Cardiac septum (tissue), 1 donor: Measurements from ENCODE around the gene E4F1. TPM values are rescaled to one million over a fixed set of nuclear protein-coding genes. Genes with fewer than 3 reads are reported as not detected.

Source experiments
- DNase-seq: peaks from one replicate; pipeline ENCODE4 v3.0.0-alpha.2; 2020; ENCODE audit warnings: low spot score
- intact Hi-C: fragments of 100-400 bp; cut with DNase I; formaldehyde crosslinking; loops from one replicate; pipeline ENCODE4 v1.14.0; 2022
- long read RNA-seq: library from polyadenylated mRNA; unstranded; transcript quantifications from one replicate; pipeline ENCODE4 v2.0.0, GENCODE V29; 2021
- total RNA-seq: library from RNA; stranded (reverse); fragmentation: NEBNext Ultra II Directional; extraction: Animal tissue kit (Norgen Biotek cat#: 25700); gene quantifications from one replicate; pipeline ENCODE4 v1.2.1, GENCODE V29; 2021
- donor health status: DM: no; HTN: no; CAD: no.

Gene E4F1
- 13.7 TPM for total RNA-seq
- long read RNA-seq, transcript E4F1-201 (14 exons, 2,573 nt), result major isoform, 21 of 41 reads
- long read RNA-seq, partial matches to known transcripts, result 9 of 41 reads
- long read RNA-seq, other reads (novel, unspliced or antisense), result 11 of 41 reads

GRCh38 chr16:2223221-2223941 is at the start of gene E4F1:
E4F1 (plus strand) TSS chr16:2223591; CDS start chr16:2223614, 23 bp downstream.
- DNase-seq, result peak; percentile 100
- intact Hi-C loops, result no loop called here

- intact Hi-C loops, result no loop called here
- no peak for DNase-seq
Observed at GRCh38 chr16:2173916-2174315, 49.5 kb upstream of the E4F1 start.

- intact Hi-C loops, result no loop called here
- no peak for DNase-seq
Observed at GRCh38 chr16:2174396-2175131, 48.8 kb upstream of the E4F1 start.

- no peak for DNase-seq
- intact Hi-C loops, result no loop called here
Observed at GRCh38 chr16:2175454-2175853, 47.9 kb upstream of the E4F1 start.

- DNase-seq, result no peak
- intact Hi-C loops, result no loop called here
Observed at GRCh38 chr16:2176047-2176446, 47.3 kb upstream of the E4F1 start.

GRCh38 chr16:2177101-2177500 is 46.3 kb upstream of the E4F1 start:
- intact Hi-C loops, result no loop called here
- no peak for DNase-seq

GRCh38 chr16:2177561-2177960 is 45.8 kb upstream of the E4F1 start:
- DNase-seq, result no peak
- intact Hi-C loops, result no loop called here

GRCh38 chr16:2178321-2179106 is 44.9 kb upstream of the E4F1 start:
- DNase-seq, result no peak
- intact Hi-C loops, result no loop called here

GRCh38 chr16:2179107-2179501 is 44.3 kb upstream of the E4F1 start:
- DNase-seq, result no peak
- intact Hi-C loops, result no loop called here

GRCh38 chr16:2179576-2179975 is 43.8 kb upstream of the E4F1 start:
- no peak for DNase-seq
- intact Hi-C loops, result no loop called here

- intact Hi-C loops, result no loop called here
- no peak for DNase-seq
Observed at GRCh38 chr16:2180461-2180860, 42.9 kb upstream of the E4F1 start.

GRCh38 chr16:2180962-2181923 is 42.1 kb upstream of the E4F1 start:
- no peak for DNase-seq
- intact Hi-C loops, result no loop called here

GRCh38 chr16:2181952-2182351 is 41.4 kb upstream of the E4F1 start:
- intact Hi-C loops, result no loop called here
- no peak for DNase-seq

GRCh38 chr16:2183671-2184070 is 39.7 kb upstream of the E4F1 start:
- intact Hi-C loops, result no loop called here
- DNase-seq, result no peak

GRCh38 chr16:2184346-2184745 is 39.0 kb upstream of the E4F1 start:
- DNase-seq, result no peak
- intact Hi-C loops, result no loop called here

GRCh38 chr16:2184962-2185361 is 38.4 kb upstream of the E4F1 start:
- DNase-seq, result no peak
- intact Hi-C loops, result no loop called here

- intact Hi-C loops, result no loop called here
- no peak for DNase-seq
Observed at GRCh38 chr16:2186064-2186463, 37.3 kb upstream of the E4F1 start.

- no peak for DNase-seq
- intact Hi-C loops, result no loop called here
Observed at GRCh38 chr16:2186505-2186904, 36.9 kb upstream of the E4F1 start.

- DNase-seq, result no peak
- intact Hi-C loops, result no loop called here
Observed at GRCh38 chr16:2187212-2187611, 36.2 kb upstream of the E4F1 start.
